ENCODE results near the gene MOGAT2.
"Not testable (repeated sequence)": the region's sequence is repeated elsewhere in the genome, so short reads cannot be mapped to it uniquely, and the experiment has no call there.

The MOGAT2 gene

DNA sequence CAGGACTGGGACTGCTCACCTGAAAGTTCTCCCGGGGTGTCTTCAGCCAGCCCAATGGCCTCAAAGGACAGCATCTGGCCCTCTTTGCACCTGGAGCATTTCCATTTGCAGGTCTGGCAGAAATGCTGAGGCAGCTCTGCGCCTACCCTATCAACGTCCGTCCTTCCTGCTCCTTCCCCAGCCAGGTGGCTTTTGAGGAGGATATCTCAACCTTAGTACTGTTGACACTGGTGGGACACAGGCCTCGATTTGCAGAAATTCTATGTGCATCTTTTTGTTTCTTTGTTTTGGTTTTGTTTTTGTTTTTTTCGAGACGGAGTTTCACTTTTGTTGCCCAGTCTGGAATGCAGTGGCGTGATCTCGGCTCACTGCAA is 5.0 kb downstream of the MOGAT2 start:
- Histone ChIP-seq H3K4me1 (ENCODE audit: control insufficient read depth, insufficient read depth, low read length) (no peaks in the 10 kb centered on the region), H3K4me3 (ENCODE audit: low read length) (no peak overlapping the region), H3K9ac (ENCODE audit: low read length) (no peak overlapping the region), H3K27ac (ENCODE audit: low read depth, low read length) (no peak overlapping the region), H3K27me3 (ENCODE audit: control insufficient read depth, insufficient read depth, low read length) (no peaks in the 10 kb centered on the region), H3K36me3 (ENCODE audit: control insufficient read depth, insufficient read depth, low read length) (peaks cover 4% of the 10 kb centered on the region)

DNA sequence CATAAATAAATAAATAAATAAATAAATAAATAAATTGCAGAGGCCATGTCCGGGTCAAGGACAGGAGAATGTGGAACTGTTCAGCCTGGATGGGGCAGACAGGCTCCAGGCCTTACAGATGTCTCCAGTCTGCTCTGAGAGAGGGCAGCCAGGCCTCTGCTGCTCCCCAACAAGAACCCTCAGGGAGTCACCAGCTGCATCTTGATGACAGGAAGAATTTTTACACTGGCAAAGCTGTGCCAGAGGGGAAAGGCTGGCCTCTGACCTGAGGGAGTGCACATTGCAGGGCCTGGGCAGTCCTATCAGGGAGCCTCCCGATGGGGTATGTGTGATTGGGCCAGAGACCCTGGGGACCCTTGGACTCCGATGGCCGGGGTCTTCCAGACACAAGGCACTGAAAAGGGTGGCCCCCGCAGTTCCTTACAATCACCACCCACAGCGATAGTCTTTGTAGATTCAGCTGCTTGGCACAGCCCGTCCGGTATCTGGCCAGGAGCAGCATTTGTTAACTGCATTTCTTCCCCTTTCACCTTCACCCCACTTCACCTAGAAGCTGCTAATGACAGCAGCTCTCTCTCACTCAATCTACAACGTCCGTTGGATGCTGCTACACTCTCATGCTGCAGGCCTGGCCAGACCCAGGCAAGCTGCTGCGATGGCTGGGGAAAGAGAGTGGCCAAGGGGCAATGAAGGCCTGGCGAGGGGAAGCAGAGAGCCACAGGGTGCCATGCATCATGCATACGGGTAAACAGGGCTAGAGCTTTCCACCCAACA is 8.1 kb downstream of the MOGAT2 start:
- H3K4me1 ChIP-seq (ENCODE audit: control insufficient read depth, insufficient read depth, low read length): no peaks in the 10 kb centered on the region
- no peak overlapping the region for H3K9ac ChIP-seq (ENCODE audit: low read length)
- H3K27ac ChIP-seq (ENCODE audit: low read depth, low read length): no peak overlapping the region
- no peak overlapping the region for H3K4me3 ChIP-seq (ENCODE audit: low read length)
- peaks cover 4% of the 10 kb centered on the region for H3K36me3 ChIP-seq (ENCODE audit: control insufficient read depth, insufficient read depth, low read length)
- no peaks in the 10 kb centered on the region for H3K27me3 ChIP-seq (ENCODE audit: control insufficient read depth, insufficient read depth, low read length)

DNA sequence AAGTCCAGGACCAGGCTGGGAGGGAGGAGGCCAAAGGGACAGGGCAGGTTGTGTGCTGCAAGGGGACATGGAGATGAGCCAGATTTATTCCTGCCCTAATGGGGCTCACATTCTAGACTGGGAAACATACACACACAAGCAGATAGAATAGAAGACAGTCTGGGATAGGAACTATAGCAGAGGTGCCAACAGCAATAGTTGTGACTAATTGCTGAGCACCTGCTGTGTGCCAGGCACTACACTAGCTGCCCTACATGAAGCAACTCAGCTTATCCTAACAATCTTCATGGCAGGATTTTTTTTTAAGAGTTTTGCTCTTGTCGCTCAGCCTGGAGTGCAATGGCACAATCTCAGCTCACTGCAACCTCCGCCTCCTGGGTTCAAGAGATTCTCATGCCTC is 11.4 kb downstream of the MOGAT2 start:
- Histone ChIP-seq H3K27ac (ENCODE audit: low read depth, low read length) (no peak overlapping the region), H3K4me3 (ENCODE audit: low read length) (no peak overlapping the region), H3K27me3 (ENCODE audit: control insufficient read depth, insufficient read depth, low read length) (no peaks in the 10 kb centered on the region), H3K36me3 (ENCODE audit: control insufficient read depth, insufficient read depth, low read length) (peaks cover 4% of the 10 kb centered on the region), H3K4me1 (ENCODE audit: control insufficient read depth, insufficient read depth, low read length) (no peaks in the 10 kb centered on the region), H3K9ac (ENCODE audit: low read length) (no peak overlapping the region)

DNA sequence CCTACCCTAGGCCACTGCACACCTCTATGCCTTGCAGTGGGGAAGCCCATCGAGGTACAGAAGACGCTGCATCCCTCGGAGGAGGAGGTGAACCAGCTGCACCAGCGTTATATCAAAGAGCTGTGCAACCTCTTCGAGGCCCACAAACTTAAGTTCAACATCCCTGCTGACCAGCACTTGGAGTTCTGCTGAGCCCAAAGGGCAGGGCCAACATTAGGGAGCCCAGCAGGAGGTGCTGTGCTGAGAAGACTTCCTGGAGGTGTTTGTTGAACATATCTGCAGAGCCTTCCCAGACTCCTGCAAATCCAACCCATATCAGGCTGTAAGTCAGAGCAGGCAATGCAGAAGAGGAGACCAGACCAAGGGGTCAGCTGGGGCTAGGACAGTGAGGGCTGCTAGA is 13.5 kb downstream of the MOGAT2 start:
- H3K27me3 ChIP-seq (ENCODE audit: control insufficient read depth, insufficient read depth, low read length): no peaks in the 10 kb centered on the region
- H3K4me3 ChIP-seq (ENCODE audit: low read length): no peak overlapping the region
- no peaks in the 10 kb centered on the region for H3K4me1 ChIP-seq (ENCODE audit: control insufficient read depth, insufficient read depth, low read length)
- H3K36me3 ChIP-seq (ENCODE audit: control insufficient read depth, insufficient read depth, low read length): peaks cover 2% of the 10 kb centered on the region
- H3K9ac ChIP-seq (ENCODE audit: low read length): no peak overlapping the region
- no peak overlapping the region for H3K27ac ChIP-seq (ENCODE audit: low read depth, low read length)

DNA sequence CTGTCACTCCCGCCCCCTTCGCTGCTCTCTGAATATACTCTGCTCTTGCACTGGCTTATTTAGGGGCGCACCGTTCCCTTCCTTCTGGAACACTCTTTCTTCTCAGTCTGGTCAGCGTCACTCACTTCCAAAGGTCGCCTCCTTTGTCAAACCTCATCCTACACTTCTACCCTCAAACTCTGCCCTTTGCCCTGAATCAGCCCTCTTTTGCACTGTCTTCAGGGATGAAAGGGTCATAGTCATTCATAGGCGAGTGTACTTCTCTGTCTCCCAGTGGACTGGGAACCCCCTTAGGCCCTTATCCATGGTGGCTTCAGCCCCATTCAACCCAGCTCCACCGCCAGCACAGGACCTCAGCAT is 15.4 kb downstream of the MOGAT2 start:
- no peaks in the 10 kb centered on the region for H3K27me3 ChIP-seq (ENCODE audit: control insufficient read depth, insufficient read depth, low read length)
- H3K36me3 ChIP-seq (ENCODE audit: control insufficient read depth, insufficient read depth, low read length): no peaks in the 10 kb centered on the region
- H3K9ac ChIP-seq (ENCODE audit: low read length): no peak overlapping the region
- no peaks in the 10 kb centered on the region for H3K4me1 ChIP-seq (ENCODE audit: control insufficient read depth, insufficient read depth, low read length)
- H3K27ac ChIP-seq (ENCODE audit: low read depth, low read length): peak overlapping the region; percentile 3
- no peak overlapping the region for H3K4me3 ChIP-seq (ENCODE audit: low read length)

DNA sequence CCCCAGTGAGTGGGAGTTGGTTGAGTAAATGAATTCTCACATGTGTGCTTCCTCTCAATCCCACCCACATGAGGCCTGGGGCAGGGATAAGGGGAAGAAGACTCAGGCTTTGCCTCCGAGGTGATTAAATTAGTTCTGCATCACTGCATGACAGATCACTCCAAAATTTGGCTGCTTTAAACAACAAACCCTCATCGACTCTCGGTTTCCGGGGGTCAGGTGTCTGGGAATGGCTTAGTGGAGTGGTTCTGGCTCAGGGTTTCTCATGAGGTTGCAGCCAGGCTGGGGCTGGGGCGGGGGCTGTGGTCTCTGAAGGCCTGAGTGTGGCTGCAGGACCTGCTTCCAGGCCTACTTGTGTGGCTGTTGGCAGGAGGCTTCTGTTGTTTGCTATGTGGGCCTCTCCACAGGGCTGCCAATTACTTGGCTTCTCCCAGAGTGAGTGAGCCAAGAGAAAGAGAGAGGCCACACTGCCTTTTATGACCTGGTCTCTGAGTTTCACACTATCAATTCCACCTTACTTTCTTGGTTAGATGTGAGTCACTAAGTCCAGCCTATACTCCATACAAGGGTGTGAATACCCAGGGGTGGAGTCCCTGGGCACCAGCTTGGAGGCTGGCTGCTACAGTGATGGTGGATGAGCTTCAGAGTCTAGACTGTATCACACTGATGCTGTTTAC is 15.9 kb downstream of the MOGAT2 start:
- no peaks in the 10 kb centered on the region for H3K27me3 ChIP-seq (ENCODE audit: control insufficient read depth, insufficient read depth, low read length)
- no peaks in the 10 kb centered on the region for H3K4me1 ChIP-seq (ENCODE audit: control insufficient read depth, insufficient read depth, low read length)
- H3K9ac ChIP-seq (ENCODE audit: low read length): no peak overlapping the region
- H3K27ac ChIP-seq (ENCODE audit: low read depth, low read length): peak overlapping the region; percentile 3
- no peak overlapping the region for H3K4me3 ChIP-seq (ENCODE audit: low read length)
- H3K36me3 ChIP-seq (ENCODE audit: control insufficient read depth, insufficient read depth, low read length): no peaks in the 10 kb centered on the region

DNA sequence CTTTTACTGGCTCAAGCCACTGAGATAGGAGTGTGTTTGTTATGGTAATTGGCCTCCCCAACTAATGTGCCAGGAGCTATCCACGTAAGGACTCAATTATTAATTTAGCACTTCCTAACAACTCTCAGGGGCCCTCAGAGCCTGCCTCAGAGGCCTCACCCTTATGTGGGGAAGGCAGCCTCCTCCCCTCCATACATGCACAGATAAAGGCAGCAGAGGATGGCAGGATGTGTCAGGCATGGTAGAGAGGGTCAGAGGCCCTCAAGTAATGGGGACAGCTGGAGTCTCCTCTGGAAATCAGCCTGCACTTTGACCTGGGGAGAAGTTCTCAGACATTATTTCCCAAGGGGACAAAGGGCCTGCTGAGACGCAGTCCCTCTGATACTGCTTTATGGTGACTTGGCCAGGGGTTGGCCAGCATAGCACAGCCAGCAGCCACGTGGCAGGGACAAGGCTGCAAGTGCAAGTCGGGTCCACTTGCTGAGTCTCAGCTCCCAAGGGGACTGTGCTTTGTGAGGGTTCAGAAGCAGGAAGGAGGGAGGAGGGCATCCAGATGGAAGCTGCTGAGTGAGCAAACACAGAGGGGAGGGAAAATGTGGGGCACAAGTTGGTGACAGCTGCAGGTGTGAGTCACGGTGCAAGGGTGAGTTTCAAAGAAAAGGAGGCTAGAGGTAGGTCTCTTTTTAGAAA is 17.0 kb downstream of the MOGAT2 start:
- Histone ChIP-seq H3K4me1 (ENCODE audit: control insufficient read depth, insufficient read depth, low read length) (no peaks in the 10 kb centered on the region), H3K27ac (ENCODE audit: low read depth, low read length) (no peak overlapping the region), H3K36me3 (ENCODE audit: control insufficient read depth, insufficient read depth, low read length) (no peaks in the 10 kb centered on the region), H3K27me3 (ENCODE audit: control insufficient read depth, insufficient read depth, low read length) (no peaks in the 10 kb centered on the region), H3K9ac (ENCODE audit: low read length) (no peak overlapping the region), H3K4me3 (ENCODE audit: low read length) (peak overlapping the region; percentile 47)

DNA sequence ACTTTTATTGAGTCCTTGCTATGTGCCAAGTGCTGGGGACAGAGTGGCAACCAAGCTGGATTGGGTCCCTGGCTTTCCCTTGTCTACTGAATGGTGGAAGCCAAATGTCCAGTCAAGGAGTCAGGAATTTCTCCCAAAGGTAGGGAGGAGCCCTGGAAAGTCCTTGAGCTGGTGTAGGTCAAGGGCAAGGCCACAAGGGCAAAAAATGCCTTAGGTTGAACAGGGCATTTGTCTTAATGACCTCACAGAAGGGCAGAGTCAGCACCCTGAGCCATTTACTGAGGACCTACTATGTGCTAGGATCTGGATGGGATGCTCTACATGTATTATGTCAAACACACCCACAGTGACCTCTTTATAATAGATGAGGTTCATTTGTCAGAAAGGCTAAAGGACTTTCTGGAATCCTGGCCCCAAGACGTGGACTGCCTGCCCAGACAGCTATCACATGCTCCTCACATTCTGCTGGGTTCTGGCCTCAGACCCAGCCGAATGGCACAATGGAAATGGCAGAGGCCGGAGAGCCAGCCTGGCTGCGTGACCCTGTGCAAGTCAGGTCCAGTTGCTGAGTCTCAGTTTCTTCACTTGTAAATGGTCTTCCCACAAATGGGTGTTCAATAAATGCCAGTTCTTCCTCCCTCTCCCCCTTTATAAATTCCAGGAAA is 17.7 kb downstream of the MOGAT2 start:
- Histone ChIP-seq H3K4me3 (ENCODE audit: low read length) (no peak overlapping the region), H3K9ac (ENCODE audit: low read length) (no peak overlapping the region), H3K36me3 (ENCODE audit: control insufficient read depth, insufficient read depth, low read length) (no peaks in the 10 kb centered on the region), H3K4me1 (ENCODE audit: control insufficient read depth, insufficient read depth, low read length) (no peaks in the 10 kb centered on the region), H3K27ac (ENCODE audit: low read depth, low read length) (no peak overlapping the region), H3K27me3 (ENCODE audit: control insufficient read depth, insufficient read depth, low read length) (no peaks in the 10 kb centered on the region)

DNA sequence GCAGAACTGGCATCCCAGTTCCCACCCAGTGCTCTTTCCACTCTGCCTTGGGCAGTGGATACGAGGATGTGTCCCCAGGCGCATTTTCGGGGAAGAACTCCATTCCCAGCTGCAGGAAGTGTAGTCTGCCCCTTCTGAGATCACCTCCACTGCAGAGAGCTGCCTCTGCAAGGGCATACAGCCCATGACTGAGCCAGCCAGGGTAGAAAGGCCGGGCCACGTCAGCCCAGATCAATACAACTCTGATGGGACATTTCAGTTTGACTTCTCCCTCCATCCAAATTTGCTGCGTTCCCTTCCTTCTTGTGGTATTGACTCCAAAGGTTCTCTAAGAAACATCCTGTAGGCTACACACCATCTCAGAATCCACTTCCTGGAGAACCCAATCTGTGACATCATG is 19.7 kb downstream of the MOGAT2 start:
- H3K4me3 ChIP-seq (ENCODE audit: low read length): no peak overlapping the region
- no peaks in the 10 kb centered on the region for H3K4me1 ChIP-seq (ENCODE audit: control insufficient read depth, insufficient read depth, low read length)
- H3K27ac ChIP-seq (ENCODE audit: low read depth, low read length): no peak overlapping the region
- H3K36me3 ChIP-seq (ENCODE audit: control insufficient read depth, insufficient read depth, low read length): no peaks in the 10 kb centered on the region
- H3K27me3 ChIP-seq (ENCODE audit: control insufficient read depth, insufficient read depth, low read length): no peaks in the 10 kb centered on the region
- H3K9ac ChIP-seq (ENCODE audit: low read length): no peak overlapping the region

DNA sequence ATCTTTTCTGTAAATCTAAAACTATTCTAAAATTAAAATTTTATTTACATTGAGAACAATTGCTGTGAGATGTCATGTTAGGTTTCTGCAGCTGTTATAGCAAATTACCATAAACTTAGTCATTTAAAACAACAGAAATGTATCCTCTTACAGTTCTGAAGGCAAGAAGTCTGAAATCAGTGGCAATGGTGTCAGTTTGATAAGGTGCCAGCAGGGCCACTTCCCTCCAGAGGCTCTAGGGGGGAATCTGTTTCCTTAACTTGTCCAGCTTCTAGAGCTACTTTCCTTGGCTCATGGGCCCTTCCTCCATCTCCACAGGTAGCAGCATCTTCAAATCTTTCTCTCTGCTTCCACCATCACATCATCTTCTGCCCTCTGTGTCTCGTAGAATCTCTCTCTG is 23.0 kb downstream of the MOGAT2 start:
- Histone ChIP-seq H3K4me1 (ENCODE audit: control insufficient read depth, insufficient read depth, low read length) (no peaks in the 10 kb centered on the region), H3K36me3 (ENCODE audit: control insufficient read depth, insufficient read depth, low read length) (no peaks in the 10 kb centered on the region)

DNA sequence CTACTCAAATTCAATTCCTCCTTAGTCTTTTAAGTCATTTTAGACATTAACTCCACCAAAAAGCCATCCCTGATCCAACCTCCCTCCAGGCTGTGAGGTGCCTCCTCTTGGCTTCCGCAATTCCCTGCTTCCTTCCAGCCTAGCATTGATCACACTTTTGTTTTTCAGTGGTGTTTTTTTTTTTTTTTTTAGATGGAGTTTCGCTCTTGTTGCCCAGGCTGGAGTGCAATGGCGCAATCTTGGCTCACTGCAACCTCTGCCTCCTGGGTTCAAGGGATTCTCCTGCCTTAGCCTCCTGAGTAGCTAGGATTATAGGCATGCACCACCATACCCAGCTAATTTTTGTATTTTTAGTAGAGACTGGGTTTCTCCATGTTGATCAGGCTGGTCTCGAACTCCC is 25.5 kb downstream of the MOGAT2 start:
- H3K9ac ChIP-seq (ENCODE audit: low read length); H3K36me3 ChIP-seq (ENCODE audit: control insufficient read depth, insufficient read depth, low read length); H3K4me3 ChIP-seq (ENCODE audit: low read length); H3K27me3 ChIP-seq (ENCODE audit: control insufficient read depth, insufficient read depth, low read length); H3K4me1 ChIP-seq (ENCODE audit: control insufficient read depth, insufficient read depth, low read length); H3K27ac ChIP-seq (ENCODE audit: low read depth, low read length): not testable (repeated sequence)

More for the DNA sequence above, 23.0 kb downstream of the MOGAT2 start:
- H3K27ac ChIP-seq (ENCODE audit: low read depth, low read length): no peak overlapping the region
- H3K9ac ChIP-seq (ENCODE audit: low read length): no peak overlapping the region
- peaks cover under 1% of the 10 kb centered on the region for H3K27me3 ChIP-seq (ENCODE audit: control insufficient read depth, insufficient read depth, low read length)
- H3K4me3 ChIP-seq (ENCODE audit: low read length): no peak overlapping the region

DNA sequence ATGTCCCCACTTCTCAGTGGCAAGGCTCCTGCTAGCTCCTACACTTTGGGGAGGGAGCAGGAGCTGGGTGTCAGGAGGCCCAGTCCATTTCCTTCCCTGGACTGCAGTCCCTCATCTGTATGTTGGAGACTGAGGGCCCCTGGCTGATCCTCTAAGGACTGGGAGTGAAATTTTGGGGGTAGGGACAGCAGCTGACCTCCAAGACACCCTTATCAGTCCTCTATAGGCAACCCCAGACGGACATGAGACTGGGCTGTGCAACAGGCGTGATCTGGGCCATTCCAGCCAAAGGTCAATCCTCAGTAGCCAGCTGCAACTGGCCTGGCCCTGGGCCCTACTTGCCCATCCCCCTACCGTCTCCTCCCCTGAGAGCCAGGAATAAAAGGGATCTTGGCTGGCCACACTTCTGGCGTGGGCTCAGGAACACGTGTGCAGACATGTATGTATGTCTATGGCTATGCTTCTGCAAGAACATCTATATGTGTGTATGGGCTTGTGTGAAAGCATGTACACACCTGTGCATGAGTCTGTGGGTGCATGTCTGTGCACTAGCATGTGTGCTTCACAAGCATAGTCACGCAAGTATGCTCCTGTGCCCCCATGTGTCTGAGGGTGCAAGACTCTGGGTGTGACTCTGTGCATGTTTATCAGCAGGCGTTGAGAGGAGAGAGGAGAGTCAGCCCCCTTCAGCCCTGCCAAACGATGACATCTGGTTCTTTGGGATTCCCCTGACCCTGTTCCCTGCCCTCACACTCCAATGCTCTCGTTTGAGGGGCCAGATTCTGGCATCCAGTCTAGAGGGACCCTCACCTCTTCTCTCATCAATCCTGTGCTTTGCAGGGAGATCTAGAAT is 26.3 kb downstream of the MOGAT2 start:
- Histone ChIP-seq H3K4me1 (ENCODE audit: control insufficient read depth, insufficient read depth, low read length) (no peaks in the 10 kb centered on the region), H3K4me3 (ENCODE audit: low read length) (no peak overlapping the region), H3K27ac (ENCODE audit: low read depth, low read length) (no peak overlapping the region), H3K27me3 (ENCODE audit: control insufficient read depth, insufficient read depth, low read length) (peaks cover 3% of the 10 kb centered on the region), H3K36me3 (ENCODE audit: control insufficient read depth, insufficient read depth, low read length) (no peaks in the 10 kb centered on the region), H3K9ac (ENCODE audit: low read length) (no peak overlapping the region)
